A172 (cell line): ENCODE measurements around the gene SIPA1L3. TPM values are rescaled to one million over a fixed set of nuclear protein-coding genes. Genes with fewer than 3 reads are reported as not detected.
"Not testable (repeated sequence)": the region's sequence is repeated elsewhere in the genome, so short reads cannot be mapped to it uniquely, and the experiment has no call there.

Source experiments
- DNase-seq: peaks from one replicate; pipeline ENCODE4 v3.0.0-alpha.2; 2015; ENCODE audit warnings: low spot score
- total RNA-seq: library from RNA; depleted of rRNA; stranded (reverse); fragments of >200 nt; shearing (Covaris generic); gene quantifications from 2 replicates; pipeline ENCODE4 v1.2.3, GENCODE V29; 2014

The SIPA1L3 gene
- total RNA-seq, 1 experiment from 2014 or later = 42.2 TPM

GRCh38 chr19:38022791-38023670 lies 116.0 kb downstream of the SIPA1L3 start:
- DNase-seq = no peak

- DNase-seq = no peak
These were observed 116.9 kb downstream of the SIPA1L3 start for GRCh38 chr19:38023671-38024541.

GRCh38 chr19:38024992-38025908 lies 118.2 kb downstream of the SIPA1L3 start:
- peak; percentile 25 for DNase-seq

- DNase-seq = no peak
These were observed 118.9 kb downstream of the SIPA1L3 start for GRCh38 chr19:38025909-38026307.

GRCh38 chr19:38028913-38029510 lies 122.0 kb downstream of the SIPA1L3 start:
- DNase-seq = no peak

- DNase-seq = not testable (repeated sequence)
These were observed 123.0 kb downstream of the SIPA1L3 start for GRCh38 chr19:38030001-38030400.

- DNase-seq = no peak
These were observed 123.8 kb downstream of the SIPA1L3 start for GRCh38 chr19:38030686-38031422.

GRCh38 chr19:38031423-38031770 lies 124.4 kb downstream of the SIPA1L3 start:
- no peak for DNase-seq

GRCh38 chr19:38032151-38032550 lies 125.1 kb downstream of the SIPA1L3 start:
- no peak for DNase-seq

- DNase-seq = no peak
These were observed 125.9 kb downstream of the SIPA1L3 start for GRCh38 chr19:38032951-38033350.

GRCh38 chr19:38033658-38034491 lies 126.9 kb downstream of the SIPA1L3 start:
- DNase-seq = no peak

GRCh38 chr19:38034492-38034860 lies 127.5 kb downstream of the SIPA1L3 start:
- peak; percentile 55 for DNase-seq

- DNase-seq = peak; percentile 70
These were observed 128.8 kb downstream of the SIPA1L3 start for GRCh38 chr19:38035515-38036495.

- DNase-seq = no peak
These were observed 130.0 kb downstream of the SIPA1L3 start for GRCh38 chr19:38036707-38037611.

GRCh38 chr19:38039966-38040365 lies 133.0 kb downstream of the SIPA1L3 start:
- DNase-seq = peak; percentile 91

GRCh38 chr19:38042132-38042531 lies 135.1 kb downstream of the SIPA1L3 start:
- no peak for DNase-seq

GRCh38 chr19:38043649-38044144 lies 136.7 kb downstream of the SIPA1L3 start:
- DNase-seq = no peak
